Measurements from ENCODE around the gene FAH. TPM values are rescaled to one million over a fixed set of nuclear protein-coding genes. Genes with fewer than 3 reads are reported as not detected.

Gene FAH
- total and polyA plus RNA-seq, 9 of the 15 experiments (the other 6 are each of a cell fraction or from before 2014, with no cell fraction given), result 66.8 to 310 (median 103) TPM

DNA sequence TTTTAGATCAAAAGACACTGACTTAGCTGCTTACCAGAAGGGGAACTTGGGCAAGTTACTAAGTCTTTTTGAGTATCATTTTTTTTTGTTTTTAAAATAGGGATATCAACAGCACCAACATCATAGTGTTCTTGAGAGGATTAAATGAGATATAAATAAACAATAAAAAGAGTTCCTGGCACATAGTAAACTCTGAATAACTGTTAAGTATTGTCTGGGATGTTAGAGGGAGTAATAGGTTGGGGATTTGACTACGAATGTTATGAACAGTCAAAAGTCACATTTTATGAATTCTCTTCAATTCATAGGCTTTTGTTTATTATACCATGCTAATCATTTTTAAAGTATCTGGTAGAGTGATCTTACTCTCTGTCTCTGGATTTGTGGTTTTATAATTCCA lies 37.8 kb upstream of the FAH start (continued):
- TF ChIP-seq PRDM10 (IDR thresholded peaks at IDR 0.05; ENCODE audit: partially characterized antibody) (no peak), ZNF76 (CRISPR knock-in tag; IDR thresholded peaks at IDR 0.05; ENCODE audit: borderline replicate concordance) (no peak), HDGF (IDR thresholded peaks at IDR 0.05) (no peak), GTF2E2 (tag; IDR thresholded peaks at IDR 0.05) (no peak), ZNF140 (CRISPR knock-in tag; IDR thresholded peaks at IDR 0.05) (no peak), ZFPM2 (CRISPR knock-in tag; IDR thresholded peaks at IDR 0.05) (no peak)
- TF ChIP-seq, protein P1, sequence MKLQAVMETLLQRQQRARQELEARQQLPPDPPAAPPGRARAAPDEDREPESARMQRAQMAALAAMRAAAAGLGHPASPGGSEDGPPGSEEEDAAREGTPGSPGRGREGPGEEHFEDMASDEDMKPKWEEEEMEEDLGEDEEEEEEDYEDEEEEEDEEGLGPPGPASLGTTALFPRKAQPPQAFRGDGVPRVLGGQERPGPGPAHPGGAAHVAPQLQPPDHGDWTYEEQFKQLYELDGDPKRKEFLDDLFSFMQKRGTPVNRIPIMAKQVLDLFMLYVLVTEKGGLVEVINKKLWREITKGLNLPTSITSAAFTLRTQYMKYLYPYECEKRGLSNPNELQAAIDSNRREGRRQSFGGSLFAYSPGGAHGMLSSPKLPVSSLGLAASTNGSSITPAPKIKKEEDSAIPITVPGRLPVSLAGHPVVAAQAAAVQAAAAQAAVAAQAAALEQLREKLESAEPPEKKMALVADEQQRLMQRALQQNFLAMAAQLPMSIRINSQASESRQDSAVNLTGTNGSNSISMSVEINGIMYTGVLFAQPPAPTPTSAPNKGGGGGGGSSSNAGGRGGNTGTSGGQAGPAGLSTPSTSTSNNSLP (IDR thresholded peaks at IDR 0.05; ENCODE audit: borderline replicate concordance, low read depth, low read length), result no peak
- TF ChIP-seq, protein P2, sequence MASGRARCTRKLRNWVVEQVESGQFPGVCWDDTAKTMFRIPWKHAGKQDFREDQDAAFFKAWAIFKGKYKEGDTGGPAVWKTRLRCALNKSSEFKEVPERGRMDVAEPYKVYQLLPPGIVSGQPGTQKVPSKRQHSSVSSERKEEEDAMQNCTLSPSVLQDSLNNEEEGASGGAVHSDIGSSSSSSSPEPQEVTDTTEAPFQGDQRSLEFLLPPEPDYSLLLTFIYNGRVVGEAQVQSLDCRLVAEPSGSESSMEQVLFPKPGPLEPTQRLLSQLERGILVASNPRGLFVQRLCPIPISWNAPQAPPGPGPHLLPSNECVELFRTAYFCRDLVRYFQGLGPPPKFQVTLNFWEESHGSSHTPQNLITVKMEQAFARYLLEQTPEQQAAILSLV (tag; IDR thresholded peaks at IDR 0.05), result no peak

Data from K562 (cell line).